Endothelial cell of umbilical vein (primary cell): Measurements from ENCODE around the gene HAUS7.

Experiments
- EZH2 ChIP-seq: IDR thresholded peaks from 2 replicates; pipeline ENCODE4 v1.6.1; 2012; ENCODE audit warnings: borderline replicate concordance, low read depth, mild to moderate bottlenecking, moderate library complexity, low read length, inconsistent platforms; ENCODE audit not compliant: severe bottlenecking
- GATA2 ChIP-seq: IDR thresholded peaks from 2 replicates; pipeline ENCODE4 v1.7.0; 2011; ENCODE audit warnings: low read depth, mild to moderate bottlenecking, moderate library complexity, mixed read lengths, low read length; ENCODE audit not compliant: insufficient read length, insufficient read depth
- JUN ChIP-seq: IDR thresholded peaks from 2 replicates; pipeline ENCODE4 v1.6.1; 2011; ENCODE audit warnings: borderline replicate concordance, low read depth; ENCODE audit not compliant: insufficient read length, insufficient read depth
- MYC ChIP-seq: IDR thresholded peaks from one replicate; pipeline ENCODE4 v1.6.1; 2011; ENCODE audit warnings: mild to moderate bottlenecking, low read depth, low read length
- POLR2A ChIP-seq: IDR thresholded peaks from 2 replicates; pipeline ENCODE4 v1.6.1; 2012; ENCODE audit warnings: low read depth, mild to moderate bottlenecking, control low read depth, low read length
- POLR2AphosphoS5 ChIP-seq: IDR thresholded peaks from 2 replicates; pipeline ENCODE4 v1.6.1; 2012; ENCODE audit warnings: low read depth, mild to moderate bottlenecking, control low read depth, low read length, moderate library complexity; ENCODE audit not compliant: insufficient read depth
- TF ChIP-seq, protein P1 (sequence below), 2 donors: IDR thresholded peaks; 1 replicate in 1 of 2; 2 replicates in 1 of 2; pipeline ENCODE4 v1.5.1; 2011; ENCODE audit warnings: low read length in 2 of 2, mild to moderate bottlenecking in 2 of 2, moderate library complexity in 2 of 2, control low read depth in 1 of 2, inconsistent platforms in 1 of 2, low read depth in 1 of 2; ENCODE audit not compliant: insufficient read depth in 1 of 2; ENCODE audit errors: extremely low read depth in 1 of 2

- TF ChIP-seq, protein P1, sequence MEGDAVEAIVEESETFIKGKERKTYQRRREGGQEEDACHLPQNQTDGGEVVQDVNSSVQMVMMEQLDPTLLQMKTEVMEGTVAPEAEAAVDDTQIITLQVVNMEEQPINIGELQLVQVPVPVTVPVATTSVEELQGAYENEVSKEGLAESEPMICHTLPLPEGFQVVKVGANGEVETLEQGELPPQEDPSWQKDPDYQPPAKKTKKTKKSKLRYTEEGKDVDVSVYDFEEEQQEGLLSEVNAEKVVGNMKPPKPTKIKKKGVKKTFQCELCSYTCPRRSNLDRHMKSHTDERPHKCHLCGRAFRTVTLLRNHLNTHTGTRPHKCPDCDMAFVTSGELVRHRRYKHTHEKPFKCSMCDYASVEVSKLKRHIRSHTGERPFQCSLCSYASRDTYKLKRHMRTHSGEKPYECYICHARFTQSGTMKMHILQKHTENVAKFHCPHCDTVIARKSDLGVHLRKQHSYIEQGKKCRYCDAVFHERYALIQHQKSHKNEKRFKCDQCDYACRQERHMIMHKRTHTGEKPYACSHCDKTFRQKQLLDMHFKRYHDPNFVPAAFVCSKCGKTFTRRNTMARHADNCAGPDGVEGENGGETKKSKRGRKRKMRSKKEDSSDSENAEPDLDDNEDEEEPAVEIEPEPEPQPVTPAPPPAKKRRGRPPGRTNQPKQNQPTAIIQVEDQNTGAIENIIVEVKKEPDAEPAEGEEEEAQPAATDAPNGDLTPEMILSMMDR (IDR thresholded peaks at IDR 0.05; ENCODE audit: extremely low read depth in 1 of 2, insufficient read depth in 1 of 2, low read depth in 1 of 2, low read length in 2 of 2): no peak
- TF ChIP-seq JUN (no peak), POLR2AphosphoS5 (no peak), GATA2 (no peak), POLR2A (no peak), EZH2 (no peak), MYC (no peak)
Observed at GRCh38 chrX:153496590-153496959, 26.2 kb upstream of the HAUS7 start.
